H54 (cell line): ENCODE measurements around the gene COL27A1.
A peak's percentile ranks its signal among the peaks of the same experiment; 100 is the strongest.

Experiments used
- DNase-seq: peaks from one replicate; pipeline ENCODE4 v3.0.0; 2011; ENCODE audit warnings: low spot score, mixed read lengths; ENCODE audit not compliant: insufficient read length
- FAIRE-seq: peaks from 3 replicates; lab custom pipeline; 2011; peaks lifted over from hg19 to GRCh38; lab: Jason Lieb, UNC
- POLR2A ChIP-seq: IDR thresholded peaks from 2 replicates; pipeline ENCODE4 v1.6.1; 2011; ENCODE audit warnings: low read depth, mild to moderate bottlenecking, low read length

Gene COL27A1

GRCh38 chr9:114172981-114173833, 17.9 kb downstream of the COL27A1 start:
- DNase-seq (no peak), FAIRE-seq (no peak)
- TF ChIP-seq POLR2A, result no peak

GRCh38 chr9:114174557-114174875, 19.2 kb downstream of the COL27A1 start:
- TF ChIP-seq POLR2A, result no peak
- DNase-seq (no peak), FAIRE-seq (no peak)

- DNase-seq, result no peak
- TF ChIP-seq POLR2A, result no peak
- FAIRE-seq, result no peak
These were observed 19.8 kb downstream of the COL27A1 start for GRCh38 chr9:114174876-114175771.

- FAIRE-seq, result no peak
- no peak for DNase-seq
- no peak for TF ChIP-seq POLR2A
These were observed 21.4 kb downstream of the COL27A1 start for GRCh38 chr9:114176624-114177291.

- FAIRE-seq, result peak; percentile 94
- no peak for TF ChIP-seq POLR2A
- DNase-seq, result peak; percentile 65
These were observed 22.2 kb downstream of the COL27A1 start for GRCh38 chr9:114177423-114178064.

GRCh38 chr9:114178076-114178475, 22.7 kb downstream of the COL27A1 start:
- TF ChIP-seq POLR2A, result no peak
- DNase-seq (no peak), FAIRE-seq (no peak)

GRCh38 chr9:114178756-114179450, 23.6 kb downstream of the COL27A1 start:
- no peak for TF ChIP-seq POLR2A
- DNase-seq (no peak), FAIRE-seq (no peak)

- no peak for TF ChIP-seq POLR2A
- no peak for FAIRE-seq
- no peak for DNase-seq
These were observed 24.2 kb downstream of the COL27A1 start for GRCh38 chr9:114179516-114179915.

GRCh38 chr9:114180696-114181606, 25.6 kb downstream of the COL27A1 start:
- no peak for FAIRE-seq
- DNase-seq, result no peak

GRCh38 chr9:114181607-114182409, 26.5 kb downstream of the COL27A1 start:
- DNase-seq, result no peak
- TF ChIP-seq POLR2A, result no peak
- no peak for FAIRE-seq

More at GRCh38 chr9:114180696-114181606, 25.6 kb downstream of the COL27A1 start:
- no peak for TF ChIP-seq POLR2A

- FAIRE-seq (no peak), DNase-seq (no peak)
- TF ChIP-seq POLR2A, result no peak
These were observed 27.7 kb downstream of the COL27A1 start for GRCh38 chr9:114183006-114183405.
